GM12801 (cell line): ENCODE measurements around the gene TMEM125.

Experiments
- TF ChIP-seq, protein P1 (sequence below): IDR thresholded peaks from one replicate; pipeline ENCODE4 v1.5.1; 2011; ENCODE audit warnings: control low read depth; ENCODE audit not compliant: insufficient read length; ENCODE audit errors: extremely low read depth

TMEM125 gene

DNA sequence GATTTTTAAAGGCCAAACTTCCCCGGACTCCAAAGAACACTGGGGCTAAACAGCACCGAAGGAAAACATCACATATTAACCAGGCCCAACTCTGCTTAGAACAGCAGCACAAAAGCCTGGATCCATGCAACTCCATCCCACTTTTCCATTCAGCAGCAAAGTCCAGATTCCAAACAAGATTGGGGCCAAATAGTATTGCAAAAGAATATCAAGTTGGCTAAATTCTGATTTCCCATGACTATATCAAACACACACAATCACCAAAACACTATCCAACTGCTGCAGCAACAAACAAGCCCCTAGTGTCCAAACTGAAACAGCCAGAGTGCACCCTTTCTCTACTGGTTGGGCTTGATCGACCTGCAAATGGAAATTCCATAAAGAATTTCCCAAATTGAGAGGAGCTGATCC lies 19.4 kb upstream of the TMEM125 start:
- TF ChIP-seq, protein P1, sequence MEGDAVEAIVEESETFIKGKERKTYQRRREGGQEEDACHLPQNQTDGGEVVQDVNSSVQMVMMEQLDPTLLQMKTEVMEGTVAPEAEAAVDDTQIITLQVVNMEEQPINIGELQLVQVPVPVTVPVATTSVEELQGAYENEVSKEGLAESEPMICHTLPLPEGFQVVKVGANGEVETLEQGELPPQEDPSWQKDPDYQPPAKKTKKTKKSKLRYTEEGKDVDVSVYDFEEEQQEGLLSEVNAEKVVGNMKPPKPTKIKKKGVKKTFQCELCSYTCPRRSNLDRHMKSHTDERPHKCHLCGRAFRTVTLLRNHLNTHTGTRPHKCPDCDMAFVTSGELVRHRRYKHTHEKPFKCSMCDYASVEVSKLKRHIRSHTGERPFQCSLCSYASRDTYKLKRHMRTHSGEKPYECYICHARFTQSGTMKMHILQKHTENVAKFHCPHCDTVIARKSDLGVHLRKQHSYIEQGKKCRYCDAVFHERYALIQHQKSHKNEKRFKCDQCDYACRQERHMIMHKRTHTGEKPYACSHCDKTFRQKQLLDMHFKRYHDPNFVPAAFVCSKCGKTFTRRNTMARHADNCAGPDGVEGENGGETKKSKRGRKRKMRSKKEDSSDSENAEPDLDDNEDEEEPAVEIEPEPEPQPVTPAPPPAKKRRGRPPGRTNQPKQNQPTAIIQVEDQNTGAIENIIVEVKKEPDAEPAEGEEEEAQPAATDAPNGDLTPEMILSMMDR = no peak

DNA sequence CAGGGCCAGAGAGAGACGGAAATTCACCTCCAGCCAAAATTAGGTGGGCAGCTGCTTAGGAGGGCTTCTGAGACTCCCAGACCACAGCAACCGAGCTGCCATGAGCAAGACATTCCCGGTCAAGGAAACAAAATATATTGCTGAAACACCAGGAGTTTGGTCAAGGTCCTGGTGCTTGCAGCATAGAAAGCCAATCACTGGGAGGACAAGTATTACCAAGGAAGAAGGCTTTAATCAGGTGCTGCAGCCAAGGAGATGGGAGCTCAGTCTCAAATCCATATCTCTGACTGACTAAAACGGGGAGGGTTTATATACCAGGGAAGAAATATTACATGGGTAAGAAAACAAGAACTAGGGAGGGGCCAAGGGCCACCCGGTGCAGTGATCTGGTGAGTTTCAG lies 18.8 kb upstream of the TMEM125 start:
- TF ChIP-seq, protein P1 = no peak

DNA sequence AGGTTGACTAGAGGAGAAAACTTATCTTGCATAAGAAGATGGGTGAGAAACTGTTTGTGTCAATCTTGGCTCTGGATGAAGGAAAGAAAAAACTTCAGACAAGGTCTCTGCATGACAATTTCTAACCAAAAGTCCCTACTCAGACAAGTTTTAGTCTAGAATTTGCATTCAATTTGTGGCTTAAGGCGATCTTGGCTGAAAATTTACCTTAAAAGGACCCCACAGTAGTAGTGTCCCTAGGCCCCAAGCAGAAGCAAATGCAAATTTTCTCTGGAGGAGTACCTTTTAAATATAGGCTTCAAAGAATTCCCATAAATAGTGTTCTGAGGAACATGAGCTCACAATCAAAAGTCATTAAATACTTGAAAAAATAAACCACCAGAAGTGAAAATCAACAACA lies 17.6 kb upstream of the TMEM125 start:
- TF ChIP-seq, protein P1 = no peak

DNA sequence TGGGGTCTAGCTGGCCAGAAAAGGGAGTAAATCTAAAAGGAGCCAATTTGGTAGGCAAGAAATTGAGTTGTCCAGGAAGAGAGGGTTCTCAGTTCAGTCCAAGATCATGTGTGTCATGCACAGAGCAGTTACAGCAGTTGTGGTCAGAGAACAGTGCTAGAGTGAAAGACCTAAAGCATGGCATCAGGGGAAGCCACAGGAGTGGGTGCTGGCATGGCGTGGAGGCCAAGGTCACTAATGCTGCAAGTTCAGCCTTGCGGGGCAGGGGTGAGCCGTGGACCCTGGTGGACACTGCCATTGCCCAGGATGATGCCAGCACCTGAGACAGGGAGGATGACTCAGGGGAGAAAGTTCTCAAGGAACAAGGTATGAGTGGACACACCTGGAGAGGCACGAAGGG lies 16.6 kb upstream of the TMEM125 start:
- TF ChIP-seq, protein P1 = no peak

DNA sequence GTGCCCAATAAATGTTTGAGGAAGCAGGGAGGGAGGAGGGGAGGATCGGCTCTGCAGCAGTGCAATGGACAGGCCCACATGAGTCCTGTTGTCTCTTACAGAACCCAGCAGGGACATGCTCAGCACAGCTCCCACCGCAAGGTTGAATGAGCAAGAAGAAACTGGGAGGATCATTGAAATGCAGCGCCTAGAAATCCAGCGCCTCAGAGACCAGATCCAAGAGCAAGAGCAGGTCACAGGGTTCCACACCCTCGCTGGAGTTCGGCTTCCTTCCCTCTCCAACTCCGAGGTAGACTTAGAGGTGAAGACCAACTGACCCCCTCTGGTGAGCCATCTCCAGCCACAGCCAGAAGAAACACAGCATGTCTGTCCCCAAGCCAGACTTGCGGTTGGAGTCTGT lies 15.9 kb upstream of the TMEM125 start:
- TF ChIP-seq, protein P1 = no peak

DNA sequence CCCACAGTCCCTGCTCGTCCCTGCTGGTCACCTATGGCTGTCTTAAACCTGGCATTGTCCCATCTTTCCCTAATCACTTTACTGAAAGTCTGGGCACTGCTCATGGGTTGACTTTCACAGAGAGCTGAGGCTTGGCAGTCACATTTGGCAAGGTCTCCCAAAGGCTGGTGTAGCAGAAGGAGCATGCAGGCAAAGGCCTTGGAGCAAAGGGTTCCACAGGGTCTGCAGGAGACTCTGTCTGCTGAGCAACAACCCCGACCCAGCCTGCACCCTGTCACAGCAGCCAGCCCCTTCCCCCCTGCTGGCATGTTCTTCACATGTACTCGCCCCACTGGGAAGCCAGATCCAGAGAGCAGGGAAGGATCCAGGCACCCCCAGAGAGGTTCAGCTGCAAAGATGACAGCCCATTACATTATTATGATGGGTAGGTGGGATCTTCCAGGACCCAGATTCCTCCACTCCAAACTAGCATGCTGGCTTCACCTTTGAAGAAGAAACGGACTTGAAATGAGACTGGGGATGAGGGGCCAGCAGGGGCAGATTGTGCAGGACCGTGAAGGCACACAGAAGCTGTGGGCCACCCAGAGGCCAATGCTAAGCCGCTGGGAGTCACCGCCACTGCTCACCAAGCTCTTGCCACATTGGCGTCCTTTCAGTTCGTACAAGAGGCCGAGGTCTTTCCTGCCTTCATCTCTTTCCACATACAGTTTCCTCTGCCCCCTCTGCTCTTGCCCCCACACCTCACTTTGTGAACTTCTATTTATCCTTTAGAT lies 14.2 kb upstream of the TMEM125 start:
- TF ChIP-seq, protein P1 = no peak

DNA sequence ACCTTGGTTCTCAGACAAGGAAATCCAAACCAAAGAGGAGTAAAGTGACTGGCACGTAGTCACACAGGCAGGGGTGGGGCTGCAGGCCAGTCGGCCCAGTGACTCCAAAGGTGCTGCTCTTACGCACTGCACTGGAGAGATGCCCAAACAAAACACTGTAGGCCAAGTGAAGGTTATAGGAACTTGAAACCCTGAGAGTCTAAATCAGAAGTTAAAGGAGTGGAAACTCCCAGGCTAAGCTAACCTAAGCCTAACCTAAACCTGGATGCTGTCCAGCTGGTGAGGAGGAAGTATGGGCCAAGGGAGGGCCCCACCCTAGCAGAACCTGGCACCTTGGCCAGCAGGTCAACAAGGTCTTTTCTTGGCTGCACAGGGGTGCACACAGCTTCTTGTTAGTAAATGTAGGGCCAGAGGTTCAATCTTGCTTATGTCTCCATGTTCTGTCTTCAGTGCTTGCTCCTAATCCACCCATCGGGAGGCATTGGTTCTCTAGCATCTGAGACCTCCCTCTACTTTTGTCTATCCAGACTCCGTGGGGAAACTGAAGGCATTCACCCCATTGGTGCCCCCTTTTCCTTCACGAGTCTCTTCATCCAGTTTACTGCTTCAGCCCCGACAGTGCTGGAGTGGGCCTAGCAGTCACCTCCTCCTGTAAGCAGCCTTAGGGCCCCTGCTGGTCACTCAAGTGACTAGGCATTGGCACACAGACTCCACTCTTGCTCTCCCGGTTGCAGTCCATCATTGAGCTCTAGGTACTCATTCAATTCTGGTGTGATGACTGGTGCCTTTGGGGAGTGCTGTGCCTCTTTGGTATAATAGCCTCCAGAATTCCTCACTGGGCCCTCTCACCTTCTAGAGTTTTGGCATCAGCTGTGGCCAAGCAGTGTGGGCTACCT lies 12.9 kb upstream of the TMEM125 start:
- TF ChIP-seq, protein P1 = no peak
